Skin epidermis (tissue), 12 donors: Measurements from ENCODE around the gene ACTR6.
A peak's percentile ranks its signal among the peaks of the same experiment; 100 is the strongest.
"Not testable (repeated sequence)": the region's sequence is repeated elsewhere in the genome, so short reads cannot be mapped to it uniquely, and the experiment has no call there.

ENCODE experiments used
- H3K27ac ChIP-seq, 21 experiments: fragments of 200-600 bp; sonication (generic) in 11 of 21; one replicate each; pipeline ENCODE4 v1.5.0; 2020; ENCODE audit warnings: mild to moderate bottlenecking in 3 of 21, inconsistent platforms in 2 of 21, moderate library complexity in 2 of 21
- H3K4me3 ChIP-seq, 7 experiments: fragments of 200-600 bp; sonication (generic) in 2 of 7; one replicate each; pipeline ENCODE4 v1.5.0; 2020; ENCODE audit warnings: inconsistent platforms in 2 of 7, mild to moderate bottlenecking in 2 of 7, moderate library complexity in 1 of 7

Gene ACTR6

GRCh38 chr12:100176493-100176892 is 24.1 kb upstream of the ACTR6 start:
- not testable (repeated sequence) for H3K4me3 ChIP-seq, H3K27ac ChIP-seq

- Histone ChIP-seq H3K4me3 (no peak overlapping the region), H3K27ac (no peak overlapping the region)
Measured at GRCh38 chr12:100179252-100179651, 21.4 kb upstream of the ACTR6 start.

- Histone ChIP-seq H3K27ac (peak overlapping the region in 1 of 21 experiments; percentile 52), H3K4me3 (no peak overlapping the region)
Measured at GRCh38 chr12:100184549-100185145, 16.0 kb upstream of the ACTR6 start.

- Histone ChIP-seq H3K4me3 (no peak overlapping the region), H3K27ac (peak overlapping the region in 5 of 21 experiments; percentile 28 to 52 (median 36))
Measured at GRCh38 chr12:100185361-100185894, 15.2 kb upstream of the ACTR6 start.

- Histone ChIP-seq H3K4me3 (no peak overlapping the region), H3K27ac (peak overlapping the region in 2 of 21 experiments; percentile 36 to 39)
Measured at GRCh38 chr12:100186071-100186470, 14.5 kb upstream of the ACTR6 start.

- no peak overlapping the region for H3K27ac ChIP-seq
Measured at GRCh38 chr12:100187068-100187467, 13.5 kb upstream of the ACTR6 start.

GRCh38 chr12:100187857-100188519 is 12.6 kb upstream of the ACTR6 start:
- no peak overlapping the region for H3K4me3 ChIP-seq
- H3K27ac ChIP-seq, result no peak overlapping the region

More at GRCh38 chr12:100187068-100187467, 13.5 kb upstream of the ACTR6 start:
- H3K4me3 ChIP-seq, result no peak overlapping the region

GRCh38 chr12:100188888-100189635 is 11.6 kb upstream of the ACTR6 start:
- H3K27ac ChIP-seq, H3K4me3 ChIP-seq: not testable (repeated sequence)

- Histone ChIP-seq H3K27ac (no peak overlapping the region), H3K4me3 (no peak overlapping the region)
Measured at GRCh38 chr12:100189636-100190394, 10.8 kb upstream of the ACTR6 start.

- H3K4me3 ChIP-seq, result no peak overlapping the region
- no peak overlapping the region for H3K27ac ChIP-seq
Measured at GRCh38 chr12:100193085-100193484, 7.5 kb upstream of the ACTR6 start.

- no peak overlapping the region for H3K27ac ChIP-seq
- H3K4me3 ChIP-seq, result no peak overlapping the region
Measured at GRCh38 chr12:100197486-100197885, 3.1 kb upstream of the ACTR6 start.

GRCh38 chr12:100199023-100199346 is 1.6 kb upstream of the ACTR6 start:
- H3K27ac ChIP-seq, result peak overlapping the region in 10 of 21 experiments; percentile 35 to 90 (median 62)
- H3K4me3 ChIP-seq, result peak overlapping the region; percentile 65 to 78 (median 70)

- H3K4me3 ChIP-seq, result peak overlapping the region; percentile 65 to 78 (median 70)
- peak overlapping the region in 18 of 21 experiments; percentile 18 to 90 (median 59) for H3K27ac ChIP-seq
Measured at GRCh38 chr12:100199347-100200149, 1.1 kb upstream of the ACTR6 start.

- peak overlapping the region in 7 of 21 experiments; percentile 63 to 90 (median 80) for H3K27ac ChIP-seq
- H3K4me3 ChIP-seq, result peak overlapping the region; percentile 65 to 78 (median 70)
Measured at GRCh38 chr12:100201604-100202423, 1.2 kb downstream of the ACTR6 start.

- H3K4me3 ChIP-seq, result no peak overlapping the region
- no peak overlapping the region for H3K27ac ChIP-seq
Measured at GRCh38 chr12:100207311-100207710, 6.7 kb downstream of the ACTR6 start.

GRCh38 chr12:100208834-100209233 is 8.2 kb downstream of the ACTR6 start:
- no peak overlapping the region for H3K4me3 ChIP-seq
- no peak overlapping the region for H3K27ac ChIP-seq

GRCh38 chr12:100211698-100212097 is 11.1 kb downstream of the ACTR6 start:
- Histone ChIP-seq H3K4me3 (no peak overlapping the region), H3K27ac (no peak overlapping the region)
